Right lobe of liver (tissue), 4 donors: Measurements from ENCODE around the gene SLC39A3.

Experiments used
- CTCF ChIP-seq, 4 donors: fragments of 200-600 bp in 3 of 4; fragments of 450-650 bp in 1 of 4; IDR thresholded peaks; one replicate each; pipeline versions ENCODE4 v1.5.1 to v1.8.0; 2016 to 2022; ENCODE audit warnings: antibody characterized with exemption in 4 of 4, mild to moderate bottlenecking in 2 of 4
- POLR2A ChIP-seq: fragments of 450-650 bp; IDR thresholded peaks from one replicate; pipeline ENCODE4 v1.6.1; 2017; ENCODE audit warnings: antibody characterized with exemption, mild to moderate bottlenecking
- donor health status: DM: no; HTN: no; CAD: no.
- donor health status: DM: no; HTN: no; CAD: no.
- donor health status: DM: no; HTN: yes; CAD: no.

GRCh38 chr19:2691951-2692350, 47.9 kb downstream of the SLC39A3 start:
- TF ChIP-seq POLR2A (no peak), CTCF (IDR thresholded peaks at IDR 0.05) (no peak)
